Lower leg skin (tissue), 3 donors: Measurements from ENCODE around the gene CCL24.

Source experiments
- CTCF ChIP-seq, 3 donors: fragments of 450-650 bp; IDR thresholded peaks; one replicate each; pipeline ENCODE4 v1.5.1; 2016; ENCODE audit warnings: antibody characterized with exemption in 3 of 3, mild to moderate bottlenecking in 3 of 3, moderate library complexity in 2 of 3
- POLR2A ChIP-seq, 2 donors: fragments of 450-650 bp; IDR thresholded peaks; one replicate each; pipeline ENCODE4 v1.6.1; 2016 to 2017; ENCODE audit warnings: antibody characterized with exemption in 2 of 2, mild to moderate bottlenecking in 1 of 2, moderate library complexity in 1 of 2

GRCh38 chr7:75798770-75799169 lies 14.8 kb downstream of the CCL24 start:
- TF ChIP-seq CTCF (IDR thresholded peaks at IDR 0.05) (no peak), POLR2A (IDR thresholded peaks at IDR 0.05) (no peak)
